HepG2 (cell line): Measurements from ENCODE around the gene CIITA. TPM values are rescaled to one million over a fixed set of nuclear protein-coding genes. Genes with fewer than 3 reads are reported as not detected.

Experiments used
- ATAC-seq: fragments of 200-7000 bp; cut with Tn5 transposase; 3 replicates; pipeline ENCODE4 v1.9.1; 2020; ENCODE audit warnings: mild to moderate bottlenecking, moderate library complexity
- BruUV-seq: library from RNA; stranded (reverse); fragments of 400-500 nt; replicated peaks from 2 replicates; lab custom pipeline; 2021; lab: Mats Ljungman, UMichigan
- CTCF ChIA-PET: fragments of 300-600 bp; formaldehyde crosslinking; extraction: SDS; loops from one replicate; lab custom pipeline; 2021; ENCODE audit warnings: low total read pairs, inconsistent platforms, low intra/inter-chr PET ratio; lab: Yijun Ruan, JAX
- POLR2A ChIA-PET: fragments of 350-600 bp; sonication (Branson Sonifier 250); formaldehyde crosslinking; loops from one replicate; lab custom pipeline; 2020; ENCODE audit warnings: antibody characterized with exemption, inconsistent platforms; lab: Yijun Ruan, JAX
- DNase-seq: peaks from one replicate; pipeline ENCODE4 v3.0.0-alpha.2; 2015; ENCODE audit warnings: low spot score
- FAIRE-seq: peaks from 3 replicates; lab custom pipeline; 2011; peaks lifted over from hg19 to GRCh38; lab: Jason Lieb, UNC
- H2AFZ ChIP-seq: one replicate; pipeline ENCODE4 v1.6.1; 2011; ENCODE audit warnings: low read length, inconsistent platforms
- H3K27ac ChIP-seq: fragments of 300-600 bp; 3 replicates; pipeline ENCODE4 v1.8.0; 2011; ENCODE audit warnings: mixed run types, mild to moderate bottlenecking, mixed read lengths, low read length, inconsistent platforms; ENCODE audit not compliant: insufficient read depth; ENCODE audit errors: extremely low read length
- H3K27me3 ChIP-seq, 2 experiments: fragments of 200-600 bp in 1 of 2; 2 replicates in 1 of 2; 3 replicates in 1 of 2; pipeline versions ENCODE4 v1.6.0 to v1.8.0; 2011; ENCODE audit warnings: low read length in 2 of 2, mild to moderate bottlenecking in 2 of 2, moderate library complexity in 2 of 2, inconsistent platforms in 1 of 2; ENCODE audit not compliant: insufficient read depth in 2 of 2, control insufficient read depth in 1 of 2
- H3K36me3 ChIP-seq, 2 experiments: fragments of 200-600 bp in 1 of 2; replicated peaks in 1 of 2; 2 replicates in 1 of 2; 3 replicates in 1 of 2; pipeline versions ENCODE4 v1.5.1 to v1.8.0; 2011; ENCODE audit warnings: low read length in 2 of 2, inconsistent platforms in 1 of 2; ENCODE audit not compliant: insufficient read depth in 2 of 2, control insufficient read depth in 1 of 2
- H3K4me1 ChIP-seq: 2 replicates; pipeline ENCODE4 v1.5.1; 2012; ENCODE audit warnings: low read length, inconsistent platforms; ENCODE audit not compliant: insufficient read depth
- H3K4me2 ChIP-seq: 2 replicates; pipeline ENCODE4 v1.6.0; 2011; ENCODE audit warnings: low read depth, low read length, inconsistent platforms
- H3K4me3 ChIP-seq, 3 experiments: fragments of 200-600 bp in 1 of 3; sonication (generic), shearing (Covaris generic) in 1 of 3; replicated peaks in 1 of 3; 2 replicates each; pipeline ENCODE4 v1.5.1; 2011 to 2016; ENCODE audit warnings: low read length in 3 of 3, inconsistent platforms in 2 of 3, low read depth in 2 of 3, mild to moderate bottlenecking in 2 of 3, control low read depth in 1 of 3, mixed read lengths in 1 of 3; ENCODE audit not compliant: insufficient read depth in 1 of 3
- H3K79me2 ChIP-seq: one replicate; pipeline ENCODE4 v1.6.1; 2011; ENCODE audit warnings: low read length, inconsistent platforms; ENCODE audit not compliant: insufficient read depth
- H3K9ac ChIP-seq: 2 replicates; pipeline ENCODE4 v1.6.0; 2011; ENCODE audit warnings: mild to moderate bottlenecking, low read depth, low read length, inconsistent platforms; ENCODE audit not compliant: insufficient read depth
- H3K9me3 ChIP-seq: 2 replicates; pipeline ENCODE4 v1.5.1; 2012; ENCODE audit warnings: mild to moderate bottlenecking, low read length
- H4K20me1 ChIP-seq: 2 replicates; pipeline ENCODE4 v1.6.0; 2011; ENCODE audit warnings: inconsistent platforms, mild to moderate bottlenecking, low read length, moderate library complexity; ENCODE audit not compliant: insufficient read depth
- MTF1 ChIP-seq: sonication (generic); formaldehyde crosslinking; IDR thresholded peaks from 2 replicates; pipeline ENCODE4 v1.5.0; 2020; ENCODE audit warnings: missing genetic modification reagents
- PRMT3 ChIP-seq: sonication (generic); formaldehyde crosslinking; IDR thresholded peaks from 2 replicates; pipeline ENCODE4 v1.8.1; 2022; ENCODE audit warnings: low read depth, mild to moderate bottlenecking, moderate library complexity, missing genetic modification reagents, borderline replicate concordance
- TSC22D2 ChIP-seq: sonication (generic); formaldehyde crosslinking; IDR thresholded peaks from 2 replicates; pipeline ENCODE4 v1.5.1; 2020; ENCODE audit warnings: missing genetic modification reagents, mild to moderate bottlenecking, borderline replicate concordance
- ZMYM3 ChIP-seq: sonication (generic); formaldehyde crosslinking; IDR thresholded peaks from 2 replicates; pipeline ENCODE4 v1.5.1; 2020; ENCODE audit warnings: mild to moderate bottlenecking, missing genetic modification reagents
- ZNF234 ChIP-seq: sonication (generic); formaldehyde crosslinking; conservative IDR thresholded peaks from 2 replicates; pipeline ENCODE4 v1.5.1; 2020; ENCODE audit warnings: mild to moderate bottlenecking, missing genetic modification reagents
- ZNF296 ChIP-seq: sonication (generic); formaldehyde crosslinking; conservative IDR thresholded peaks from 2 replicates; pipeline ENCODE4 v1.5.0; 2020; ENCODE audit warnings: mild to moderate bottlenecking, missing genetic modification reagents
- ZNF318 ChIP-seq: sonication (generic); formaldehyde crosslinking; IDR thresholded peaks from 2 replicates; pipeline ENCODE4 v1.4.0; 2020; ENCODE audit warnings: mild to moderate bottlenecking, missing genetic modification reagents
- ZNF547 ChIP-seq: sonication (generic); formaldehyde crosslinking; IDR thresholded peaks from 2 replicates; pipeline ENCODE4 v1.5.1; 2020; ENCODE audit warnings: mild to moderate bottlenecking, missing genetic modification reagents
- ZNF768 ChIP-seq: sonication (generic); formaldehyde crosslinking; IDR thresholded peaks from 2 replicates; pipeline ENCODE4 v1.4.0; 2020; ENCODE audit warnings: missing genetic modification reagents
- WGBS: methylation state at CpG from one replicate; pipeline ENCODE4 v1.1.6; 2017; ENCODE audit warnings: low lambda C conversion rate; 5-methylcytosine and 5-hydroxymethylcytosine counted together
- in situ Hi-C: cut with HindIII; loops from 2 replicates; pipeline ENCODE4 v1.10.0; 2017; ENCODE audit warnings: low pct_unique_long_range_greater_than_20kb; ENCODE audit not compliant: extremely low pct_ligation_motif_present
- intact Hi-C: fragments of 100-400 bp; cut with micrococcal nuclease; formaldehyde crosslinking; loops from one replicate; pipeline ENCODE4 v1.10.0; 2022; ENCODE audit not compliant: unreplicated experiment
- polyA plus RNA-seq, 8 experiments: library from polyadenylated mRNA; depleted of rRNA in 3 of 8; stranded (reverse) in 7 of 8; unstranded in 1 of 8; fragments of >200 nt; fragmentation: Illumina TruSeq in 4 of 8; extraction: Trizol in 4 of 8; gene quantifications; 2 replicates each; pipeline versions ENCODE4 v1.2.1 to v1.2.3, GENCODE V29; 2011 to 2016; ENCODE audit warnings: low read depth in 4 of 8, missing spikeins in 1 of 8, mixed read lengths in 1 of 8; ENCODE audit not compliant: insufficient read depth in 1 of 8
- total RNA-seq, 5 experiments: library from RNA; depleted of rRNA; stranded (reverse); fragments of >200 nt; fragmentation: Illumina TruSeq; extraction: Trizol; gene quantifications; 2 replicates each; pipeline ENCODE4 v1.2.3, GENCODE V29; 2016; ENCODE audit warnings: low read depth in 1 of 5
- TF ChIP-seq, protein P1 (sequence below), 2 experiments: sonication (generic) in 1 of 2; formaldehyde crosslinking in 1 of 2; IDR thresholded peaks; 2 replicates each; pipeline versions ENCODE4 v1.4.0 to v1.6.1; 2016 to 2020; ENCODE audit warnings: borderline replicate concordance in 1 of 2, low read depth in 1 of 2, mild to moderate bottlenecking in 1 of 2, missing genetic modification reagents in 1 of 2

CIITA gene
- total and polyA plus RNA-seq, 2 of the 13 experiments (the other 11 are each of a cell fraction or from before 2014, with no cell fraction given) = 0.08 to 0.09 TPM

DNA sequence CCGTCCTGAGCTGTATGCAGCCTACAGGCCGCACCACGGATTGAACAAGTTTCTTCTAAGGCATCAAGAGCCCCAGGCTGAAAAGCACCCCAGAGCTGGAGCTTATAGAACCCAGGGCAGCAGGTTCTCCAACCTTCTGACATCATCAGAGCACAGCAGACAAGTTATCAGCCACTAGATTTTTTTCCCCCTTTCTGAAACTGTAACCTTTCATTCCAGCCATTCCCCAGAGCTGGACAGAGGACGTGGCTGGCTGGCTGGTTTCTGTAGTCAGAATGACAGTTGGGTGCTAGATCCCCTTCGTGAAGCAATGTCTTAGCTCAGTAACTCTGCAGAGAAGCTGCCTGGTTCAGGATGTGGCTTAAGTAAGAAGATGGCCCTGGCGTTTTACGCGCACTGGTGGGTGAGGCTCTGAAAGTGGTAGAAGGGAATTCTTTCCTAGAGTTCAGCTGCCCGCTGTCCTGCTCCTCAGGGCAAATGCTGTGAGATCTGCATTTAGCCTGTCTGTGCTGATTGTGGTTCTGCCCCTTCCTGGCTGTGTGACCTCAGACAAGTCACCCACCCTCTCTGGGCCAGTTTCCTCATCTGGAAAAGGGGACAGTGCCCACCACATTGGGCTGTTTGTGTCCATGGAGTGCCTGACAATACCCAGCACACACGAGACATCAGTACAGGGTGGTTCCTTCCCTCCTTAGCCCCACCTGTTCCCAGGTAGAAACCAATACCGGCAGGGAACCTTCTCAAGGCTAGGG is 56.1 kb downstream of the CIITA start:
- no peaks in the 10 kb centered on the region for H3K9me3 ChIP-seq
- H3K79me2 ChIP-seq = peaks cover 30% of the 10 kb centered on the region
- no peak for DNase-seq
- peaks cover 28% of the 10 kb centered on the region for H3K4me1 ChIP-seq
- CTCF ChIA-PET = no interaction called here
- no peak overlapping the region for H3K4me3 ChIP-seq
- no peak overlapping the region for H3K9ac ChIP-seq
- intact Hi-C loops = no loop called here
- H3K27ac ChIP-seq = no peak overlapping the region
- no peak for FAIRE-seq
- POLR2A ChIA-PET = interaction anchor here (1.6 kb wide), 1 partner anchor 9 kb away, joined by 10 read pairs; the partner anchor contains the start of gene DEXI
- BruUV-seq = no TSS peak
- no peak overlapping the region for H2AFZ ChIP-seq
- in situ Hi-C loops = no loop called here
- H3K27me3 ChIP-seq = no peaks in the 10 kb centered on the region
- TF ChIP-seq ZNF768 (peak; percentile 99), ZNF296 (CRISPR knock-in tag) (peak; percentile 40; the same call in 1 of the 2 replicates), ZNF547 (0 out of 2 replicates have a peak, but pooled peaks have one; percentile 34), ZNF318 (0 out of 2 replicates have a peak, but pooled peaks have one; percentile 22), TSC22D2 (CRISPR knock-in tag) (no peak), PRMT3 (no peak), ZMYM3 (CRISPR knock-in tag) (peak; percentile 75), ZNF234 (no peak), MTF1 (no peak)
- TF ChIP-seq, protein P1, sequence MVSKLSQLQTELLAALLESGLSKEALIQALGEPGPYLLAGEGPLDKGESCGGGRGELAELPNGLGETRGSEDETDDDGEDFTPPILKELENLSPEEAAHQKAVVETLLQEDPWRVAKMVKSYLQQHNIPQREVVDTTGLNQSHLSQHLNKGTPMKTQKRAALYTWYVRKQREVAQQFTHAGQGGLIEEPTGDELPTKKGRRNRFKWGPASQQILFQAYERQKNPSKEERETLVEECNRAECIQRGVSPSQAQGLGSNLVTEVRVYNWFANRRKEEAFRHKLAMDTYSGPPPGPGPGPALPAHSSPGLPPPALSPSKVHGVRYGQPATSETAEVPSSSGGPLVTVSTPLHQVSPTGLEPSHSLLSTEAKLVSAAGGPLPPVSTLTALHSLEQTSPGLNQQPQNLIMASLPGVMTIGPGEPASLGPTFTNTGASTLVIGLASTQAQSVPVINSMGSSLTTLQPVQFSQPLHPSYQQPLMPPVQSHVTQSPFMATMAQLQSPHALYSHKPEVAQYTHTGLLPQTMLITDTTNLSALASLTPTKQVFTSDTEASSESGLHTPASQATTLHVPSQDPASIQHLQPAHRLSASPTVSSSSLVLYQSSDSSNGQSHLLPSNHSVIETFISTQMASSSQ (IDR thresholded peaks at IDR 0.05; ENCODE audit: low read depth) = no peak
- TF ChIP-seq, protein P1 (CRISPR knock-in tag; IDR thresholded peaks at IDR 0.05; ENCODE audit: borderline replicate concordance) = no peak
- no peak for ATAC-seq
- peaks cover 15% of the 10 kb centered on the region; the same call in 1 of the 2 replicates for H4K20me1 ChIP-seq
- over 99% methylated on average over 11 of the region's 11 CpGs for WGBS
- H3K4me2 ChIP-seq = no peak overlapping the region
- peaks cover 19 to 55% of the 10 kb centered on the region in 2 experiments for H3K36me3 ChIP-seq
